Endothelial cell of umbilical vein (primary cell): Measurements from ENCODE around the gene GGTA1. TPM values are rescaled to one million over a fixed set of nuclear protein-coding genes. Genes with fewer than 3 reads are reported as not detected.

Source experiments
- BruUV-seq: library from RNA; stranded (reverse); fragments of 400-500 nt; replicated peaks from 2 replicates; lab custom pipeline; 2021; lab: Mats Ljungman, UMichigan
- CTCF ChIA-PET: fragments of 300-600, 350-600 bp; sonication (Branson Sonifier 250); formaldehyde crosslinking; loops from one replicate; lab custom pipeline; 2021; ENCODE audit warnings: antibody characterized with exemption, inconsistent platforms; lab: Charles Lee
- POLR2A ChIA-PET: fragments of 300-600, 350-600 bp; sonication (Branson Sonifier 250); formaldehyde crosslinking; loops from one replicate; lab custom pipeline; 2021; ENCODE audit warnings: antibody characterized with exemption, inconsistent platforms; lab: Charles Lee
- DNase-seq: peaks from one replicate; pipeline ENCODE4 v3.0.0-alpha.2; 2011; ENCODE audit warnings: low read depth, low spot score
- FAIRE-seq: peaks from 2 replicates; lab custom pipeline; 2011; peaks lifted over from hg19 to GRCh38; lab: Jason Lieb, UNC
- H2AFZ ChIP-seq: 2 replicates; pipeline ENCODE4 v1.6.0; 2012; ENCODE audit warnings: low read depth, low read length, control low read depth, inconsistent platforms
- H3K27ac ChIP-seq: 2 replicates; pipeline ENCODE4 v1.5.1; 2011; ENCODE audit warnings: low read depth, mild to moderate bottlenecking, control low read depth, low read length, moderate library complexity; ENCODE audit not compliant: insufficient read depth
- H3K27me3 ChIP-seq, 2 experiments: 2 replicates each; pipeline versions ENCODE4 v1.6.0 to v1.6.1; 2011; ENCODE audit warnings: low read length in 2 of 2, mixed read lengths in 1 of 2; ENCODE audit not compliant: control insufficient read depth in 2 of 2, insufficient read depth in 2 of 2
- H3K36me3 ChIP-seq, 2 experiments: 2 replicates in 1 of 2; 3 replicates in 1 of 2; pipeline ENCODE4 v1.5.1; 2011; ENCODE audit warnings: low read length in 2 of 2, mild to moderate bottlenecking in 1 of 2, moderate library complexity in 1 of 2; ENCODE audit not compliant: control insufficient read depth in 2 of 2, insufficient read depth in 2 of 2; ENCODE audit errors: extremely low read depth in 1 of 2
- H3K4me1 ChIP-seq: 3 replicates; pipeline ENCODE4 v1.5.1; 2011; ENCODE audit warnings: mild to moderate bottlenecking, low read length; ENCODE audit not compliant: control insufficient read depth, insufficient read depth; ENCODE audit errors: extremely low read depth
- H3K4me2 ChIP-seq: 2 replicates; pipeline ENCODE4 v1.6.1; 2011; ENCODE audit warnings: low read length, control low read depth, mixed read lengths; ENCODE audit not compliant: insufficient read depth
- H3K4me3 ChIP-seq, 3 experiments: fragments of 200-600 bp in 1 of 3; sonication (generic), shearing (Covaris generic) in 1 of 3; replicated peaks in 1 of 3; 2 replicates each; pipeline ENCODE4 v1.5.1; 2011 to 2016; ENCODE audit warnings: control low read depth in 3 of 3, low read length in 3 of 3, mild to moderate bottlenecking in 2 of 3, inconsistent platforms in 1 of 3, low read depth in 1 of 3, moderate library complexity in 1 of 3; ENCODE audit not compliant: insufficient read depth in 1 of 3
- H3K79me2 ChIP-seq: 2 replicates; pipeline ENCODE4 v1.6.0; 2012; ENCODE audit warnings: low read length, inconsistent platforms; ENCODE audit not compliant: control insufficient read depth, insufficient read depth
- H3K9ac ChIP-seq: replicated peaks from 2 replicates; pipeline ENCODE3; 2011; ENCODE audit warnings: low read length, control low read depth; ENCODE audit not compliant: insufficient read depth; ENCODE audit errors: extremely low read depth
- H3K9me1 ChIP-seq: replicated peaks from 3 replicates; pipeline ENCODE4 v1.6.0; 2011; ENCODE audit warnings: mild to moderate bottlenecking, low read length; ENCODE audit not compliant: control insufficient read depth, insufficient read depth; ENCODE audit errors: extremely low read depth
- H3K9me3 ChIP-seq: replicated peaks from 2 replicates; pipeline ENCODE4 v1.5.1; 2012; ENCODE audit warnings: low read length, inconsistent platforms; ENCODE audit not compliant: control insufficient read depth, insufficient read depth
- H4K20me1 ChIP-seq: replicated peaks from 2 replicates; pipeline ENCODE3; 2011; ENCODE audit warnings: mild to moderate bottlenecking, low read length; ENCODE audit not compliant: control insufficient read depth, insufficient read depth; ENCODE audit errors: extremely low read depth
- CTCF ChIP-seq, 2 donors: IDR thresholded peaks; 1 replicate in 1 of 2; 2 replicates in 1 of 2; pipeline ENCODE4 v1.5.1; 2011; ENCODE audit warnings: low read length in 2 of 2, mild to moderate bottlenecking in 2 of 2, moderate library complexity in 2 of 2, control low read depth in 1 of 2, inconsistent platforms in 1 of 2, low read depth in 1 of 2; ENCODE audit not compliant: insufficient read depth in 1 of 2; ENCODE audit errors: extremely low read depth in 1 of 2
- EZH2 ChIP-seq: IDR thresholded peaks from 2 replicates; pipeline ENCODE4 v1.6.1; 2012; ENCODE audit warnings: borderline replicate concordance, low read depth, mild to moderate bottlenecking, moderate library complexity, low read length, inconsistent platforms; ENCODE audit not compliant: severe bottlenecking
- FOS ChIP-seq: IDR thresholded peaks from 2 replicates; pipeline ENCODE4 v1.6.1; 2011; ENCODE audit warnings: mild to moderate bottlenecking, low read length, moderate library complexity, borderline replicate concordance; ENCODE audit not compliant: insufficient read depth
- GATA2 ChIP-seq: IDR thresholded peaks from 2 replicates; pipeline ENCODE4 v1.7.0; 2011; ENCODE audit warnings: low read depth, mild to moderate bottlenecking, moderate library complexity, mixed read lengths, low read length; ENCODE audit not compliant: insufficient read length, insufficient read depth
- JUN ChIP-seq: IDR thresholded peaks from 2 replicates; pipeline ENCODE4 v1.6.1; 2011; ENCODE audit warnings: borderline replicate concordance, low read depth; ENCODE audit not compliant: insufficient read length, insufficient read depth
- MAX ChIP-seq: IDR thresholded peaks from 2 replicates; pipeline ENCODE4 v1.6.1; 2011; ENCODE audit not compliant: insufficient read depth, insufficient read length
- MYC ChIP-seq: IDR thresholded peaks from one replicate; pipeline ENCODE4 v1.6.1; 2011; ENCODE audit warnings: mild to moderate bottlenecking, low read depth, low read length
- POLR2A ChIP-seq: IDR thresholded peaks from 2 replicates; pipeline ENCODE4 v1.6.1; 2012; ENCODE audit warnings: low read depth, mild to moderate bottlenecking, control low read depth, low read length
- POLR2AphosphoS5 ChIP-seq: IDR thresholded peaks from 2 replicates; pipeline ENCODE4 v1.6.1; 2012; ENCODE audit warnings: low read depth, mild to moderate bottlenecking, control low read depth, low read length, moderate library complexity; ENCODE audit not compliant: insufficient read depth
- dilution Hi-C: fragments of 300-500 bp; cut with MboI; formaldehyde crosslinking; loops from one replicate; pipeline ENCODE4 v1.15.0; 2019; ENCODE audit warnings: low sequenced_read_pairs; ENCODE audit not compliant: extremely low pct_ligation_motif_present
- intact Hi-C: fragments of 100-400 bp; cut with micrococcal nuclease; formaldehyde crosslinking; loops from one replicate; pipeline ENCODE4 v1.10.0; 2022
- polyA plus RNA-seq, 4 experiments: library from polyadenylated mRNA; depleted of rRNA in 3 of 4; stranded (reverse) in 3 of 4; unstranded in 1 of 4; fragments of >200 nt; gene quantifications; 2 replicates each; pipeline versions ENCODE4 v1.2.1 to v1.2.3, GENCODE V29; 2011 to 2012; ENCODE audit warnings: missing spikeins in 1 of 4
- total RNA-seq: library from RNA; stranded (reverse); gene quantifications from 2 replicates; pipeline ENCODE4 v1.2.3, GENCODE V29; 2021

Gene GGTA1
- total and polyA plus RNA-seq, 2 donors (not counting 3 experiments of a cell fraction or from before 2014, with no cell fraction given): not detected

- Histone ChIP-seq H3K4me1 (no peaks in the 10 kb centered on the region), H3K9me3 (no peaks in the 10 kb centered on the region), H3K4me3 (no peak overlapping the region), H4K20me1 (no peaks in the 10 kb centered on the region), H3K9ac (no peak overlapping the region), H3K36me3 (no peaks in the 10 kb centered on the region), H3K27me3 (no peaks in the 10 kb centered on the region), H3K9me1 (no peaks in the 10 kb centered on the region), H3K4me2 (no peak overlapping the region), H3K27ac (no peak overlapping the region), H3K79me2 (no peaks in the 10 kb centered on the region), H2AFZ (no peak overlapping the region)
- no peak for FAIRE-seq
- no peak for TF ChIP-seq POLR2A
- no peak for TF ChIP-seq CTCF (IDR thresholded peaks at IDR 0.05; ENCODE audit: extremely low read depth in 1 of 2, insufficient read depth in 1 of 2, low read depth in 1 of 2, low read length in 2 of 2)
- TF ChIP-seq JUN: no peak
- no TSS peak for BruUV-seq
- POLR2A ChIA-PET: no interaction called here
- intact Hi-C loops: no loop called here
- dilution Hi-C loops: no loop called here
- CTCF ChIA-PET: no interaction called here
- DNase-seq: no peak
Observed at GRCh38 chr9:121485623-121486022, 14.0 kb downstream of the GGTA1 start.

GRCh38 chr9:121484651-121485446, 14.8 kb downstream of the GGTA1 start:
- ChIA-PET CTCF (interaction anchor here (0.7 kb wide), 1 partner anchor 19 kb away, joined by 4 read pairs; no protein-coding TSS in a partner anchor), POLR2A (no interaction called here)
- Histone ChIP-seq H3K4me1 (no peaks in the 10 kb centered on the region), H4K20me1 (no peaks in the 10 kb centered on the region), H3K79me2 (no peaks in the 10 kb centered on the region), H3K9me1 (no peaks in the 10 kb centered on the region), H3K9ac (no peak overlapping the region), H3K27me3 (no peaks in the 10 kb centered on the region), H3K36me3 (no peaks in the 10 kb centered on the region), H3K4me2 (no peak overlapping the region), H3K4me3 (no peak overlapping the region), H2AFZ (no peak overlapping the region), H3K27ac (no peak overlapping the region), H3K9me3 (no peaks in the 10 kb centered on the region)
- BruUV-seq: no TSS peak
- intact Hi-C loops (no loop called here), dilution Hi-C loops (no loop called here)
- TF ChIP-seq POLR2A (no peak), CTCF (IDR thresholded peaks at IDR 0.05; ENCODE audit: extremely low read depth in 1 of 2, insufficient read depth in 1 of 2, low read depth in 1 of 2, low read length in 2 of 2) (no peak), MAX (no peak), GATA2 (no peak), POLR2AphosphoS5 (no peak), MYC (no peak), FOS (no peak), JUN (no peak), EZH2 (no peak)
- DNase-seq: no peak
- FAIRE-seq: no peak
